GM19023 (cell line): ENCODE data around the gene MYH11.
"Not testable (repeated sequence)": the region's sequence is repeated elsewhere in the genome, so short reads cannot be mapped to it uniquely, and the experiment has no call there.

Source experiments
- ATAC-seq: cut with Tn5 transposase; IDR thresholded peaks from one replicate; pipeline ENCODE4 v1.9.1; 2021; ENCODE audit warnings: mild to moderate bottlenecking, moderate library complexity; ENCODE audit not compliant: unreplicated experiment

MYH11 gene

GRCh38 chr16:15811481-15812400, 45.1 kb downstream of the MYH11 start:
- no peak for ATAC-seq

- no peak for ATAC-seq
Measured at GRCh38 chr16:15810949-15811348, 45.9 kb downstream of the MYH11 start.

DNA sequence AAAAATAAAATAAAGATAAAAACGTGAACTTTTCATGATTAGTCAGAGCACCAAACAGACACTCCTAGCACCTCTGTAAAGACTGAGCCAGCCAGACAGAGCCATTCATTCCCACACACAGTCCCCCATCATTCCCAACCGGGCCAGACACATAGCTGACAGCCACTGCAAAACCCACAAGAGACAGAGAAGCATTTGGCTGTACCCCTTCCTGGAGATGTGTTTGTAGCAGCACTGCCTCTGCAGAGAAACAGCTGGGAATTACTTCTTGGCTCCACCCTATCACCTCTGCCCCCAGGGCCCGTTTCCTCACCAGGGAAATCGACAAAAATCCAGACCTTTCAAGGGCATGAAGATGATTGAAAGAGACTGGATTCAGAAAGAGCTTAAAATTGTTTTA, 46.4 kb downstream of the MYH11 start:
- ATAC-seq = no peak

- ATAC-seq = not testable (repeated sequence)
Measured at GRCh38 chr16:15809297-15809696, 47.5 kb downstream of the MYH11 start.

GRCh38 chr16:15808071-15808470, 48.8 kb downstream of the MYH11 start:
- no peak for ATAC-seq

DNA sequence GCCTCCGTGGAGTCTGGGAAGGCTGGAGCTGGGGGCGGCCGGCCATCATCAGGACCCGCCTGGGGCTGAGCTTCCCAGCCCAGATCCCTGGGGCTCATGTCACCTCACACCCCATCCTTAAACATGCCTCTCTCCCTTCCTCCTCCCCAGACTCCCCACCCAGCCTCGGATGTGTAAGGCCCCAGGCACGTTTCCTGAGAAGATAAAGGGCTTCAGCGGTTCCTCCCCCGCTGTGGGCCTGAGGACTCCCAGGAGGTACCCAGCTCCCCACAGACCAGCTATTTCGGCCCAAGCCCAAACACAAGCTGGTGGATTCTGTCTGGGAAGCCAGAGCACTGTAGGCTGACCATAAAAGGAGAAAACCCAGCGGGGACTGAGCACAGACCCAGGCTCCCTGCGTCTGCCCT, 49.2 kb downstream of the MYH11 start:
- ATAC-seq = no peak

GRCh38 chr16:15803618-15804017, 53.2 kb downstream of the MYH11 start:
- ATAC-seq = no peak

GRCh38 chr16:15799851-15800495, 56.9 kb downstream of the MYH11 start:
- no peak for ATAC-seq

DNA sequence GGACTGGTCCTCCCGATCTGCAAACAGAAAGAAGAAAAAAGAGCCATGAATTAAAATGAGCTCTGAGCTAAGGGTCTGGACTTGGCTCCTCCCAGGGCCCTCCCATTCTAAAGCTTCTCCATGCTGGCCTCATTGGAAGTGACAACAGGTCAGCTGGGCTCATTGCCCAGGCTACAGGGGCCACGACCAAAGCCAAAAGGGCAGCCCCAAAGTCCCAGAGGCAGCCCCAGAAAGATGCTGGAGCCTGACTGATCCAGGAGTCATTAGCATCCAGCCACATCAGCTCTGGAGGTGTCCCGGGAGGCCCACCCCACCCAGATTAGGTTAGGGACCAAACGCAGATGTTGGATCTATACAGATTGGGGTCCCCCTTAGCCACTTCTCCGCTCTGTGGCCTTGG, 58.2 kb downstream of the MYH11 start:
- ATAC-seq = no peak

DNA sequence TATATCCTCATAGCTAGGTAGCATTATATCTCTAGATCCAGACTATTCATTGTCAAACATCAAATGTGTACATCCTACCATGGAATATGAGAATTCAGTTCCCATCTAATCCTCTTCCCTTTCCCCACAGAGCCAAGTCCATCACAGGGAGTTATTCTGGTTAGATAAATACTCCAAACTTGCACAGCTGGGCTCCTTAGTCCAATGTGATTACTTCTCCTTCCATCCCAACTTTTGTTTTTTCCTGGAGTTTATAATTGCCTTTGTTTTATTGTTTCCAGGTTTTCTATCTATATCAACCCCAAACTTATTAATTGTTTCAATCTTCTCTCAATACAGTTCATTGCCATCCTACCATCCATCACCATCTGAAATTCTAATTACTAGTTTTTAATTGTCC, 59.9 kb downstream of the MYH11 start:
- ATAC-seq = no peak

DNA sequence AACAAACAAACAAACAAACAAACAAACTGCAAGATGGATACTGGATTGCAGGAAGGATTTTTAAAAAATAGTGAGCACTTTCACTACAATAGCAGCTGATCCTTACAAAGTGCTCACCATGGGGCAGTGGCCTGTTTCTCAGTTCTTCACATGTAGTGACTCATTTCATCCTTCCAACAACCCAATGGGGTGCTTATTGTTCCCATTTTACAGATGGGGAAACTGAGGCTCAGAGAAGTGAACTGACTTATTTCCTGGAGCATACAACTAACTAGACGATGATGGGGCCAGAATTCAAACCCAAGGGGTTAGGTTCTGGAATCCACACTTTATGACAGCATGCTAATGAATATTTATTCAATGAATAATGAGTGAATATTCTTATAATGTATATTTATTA, 61.2 kb downstream of the MYH11 start:
- ATAC-seq = no peak

DNA sequence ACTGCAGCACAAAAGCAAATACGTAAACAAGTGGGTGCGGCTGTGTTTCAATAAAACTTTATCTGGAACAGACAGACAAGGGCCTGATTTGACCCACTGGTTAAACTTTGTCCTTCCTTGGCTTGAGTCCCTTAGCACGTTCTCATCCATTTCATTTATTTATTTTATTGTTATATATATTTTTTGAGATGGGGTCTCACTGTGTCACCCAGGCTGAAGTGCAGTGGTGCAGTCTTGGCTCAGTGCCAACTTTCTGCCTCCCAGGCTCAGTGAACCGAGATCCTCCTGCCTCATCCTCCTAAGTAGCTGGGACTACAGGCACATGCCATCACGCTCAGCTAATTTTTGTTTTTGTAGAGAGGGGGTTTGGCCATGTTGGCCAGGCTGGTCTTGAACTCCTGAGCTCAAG, 64.3 kb downstream of the MYH11 start:
- ATAC-seq = no peak

GRCh38 chr16:15790458-15790857, 66.4 kb downstream of the MYH11 start:
- ATAC-seq = no peak

GRCh38 chr16:15789816-15790215, 67.0 kb downstream of the MYH11 start:
- ATAC-seq = not testable (repeated sequence)

DNA sequence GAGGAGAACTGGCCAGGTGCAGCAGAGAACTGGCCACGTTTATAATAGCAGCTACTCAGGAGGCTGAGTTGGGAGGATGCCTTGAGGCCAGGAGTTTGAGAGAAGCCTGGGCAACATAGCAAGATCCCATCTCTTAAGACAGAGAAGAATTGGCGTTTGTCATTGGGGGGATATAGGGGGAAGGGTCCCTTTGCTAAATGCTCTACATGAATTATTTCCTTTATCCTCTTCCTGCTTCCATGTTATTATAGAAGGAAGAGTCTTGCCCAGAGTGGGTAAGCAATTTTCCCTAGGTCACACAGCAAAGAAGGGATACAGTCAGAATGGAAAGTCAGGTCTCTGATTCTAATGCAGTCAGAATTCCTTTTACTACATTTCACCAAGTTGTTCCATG, 68.0 kb downstream of the MYH11 start:
- ATAC-seq = no peak

- no peak for ATAC-seq
Measured at GRCh38 chr16:15786501-15786900, 70.3 kb downstream of the MYH11 start.

- ATAC-seq = no peak
Measured at GRCh38 chr16:15785386-15786059, 71.3 kb downstream of the MYH11 start.

DNA sequence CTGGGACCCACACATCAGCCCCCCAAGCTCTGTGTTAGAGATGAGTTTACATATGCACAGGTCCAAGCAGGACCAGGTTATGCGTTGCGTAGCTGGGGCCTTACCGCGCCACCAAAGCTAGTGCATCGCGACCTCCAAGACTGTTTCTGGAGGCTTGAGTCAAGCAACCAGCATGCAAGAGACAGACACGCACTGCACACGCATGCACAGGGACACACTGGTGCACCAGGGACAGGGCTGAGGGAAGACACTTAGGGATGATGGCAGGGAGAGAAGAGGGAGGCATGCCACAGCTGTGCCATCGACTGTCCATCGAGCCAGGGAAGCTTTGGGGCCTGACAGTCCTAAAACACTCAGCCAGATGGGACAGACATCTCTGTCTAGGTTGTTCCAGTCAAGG, 72.8 kb downstream of the MYH11 start:
- no peak for ATAC-seq

DNA sequence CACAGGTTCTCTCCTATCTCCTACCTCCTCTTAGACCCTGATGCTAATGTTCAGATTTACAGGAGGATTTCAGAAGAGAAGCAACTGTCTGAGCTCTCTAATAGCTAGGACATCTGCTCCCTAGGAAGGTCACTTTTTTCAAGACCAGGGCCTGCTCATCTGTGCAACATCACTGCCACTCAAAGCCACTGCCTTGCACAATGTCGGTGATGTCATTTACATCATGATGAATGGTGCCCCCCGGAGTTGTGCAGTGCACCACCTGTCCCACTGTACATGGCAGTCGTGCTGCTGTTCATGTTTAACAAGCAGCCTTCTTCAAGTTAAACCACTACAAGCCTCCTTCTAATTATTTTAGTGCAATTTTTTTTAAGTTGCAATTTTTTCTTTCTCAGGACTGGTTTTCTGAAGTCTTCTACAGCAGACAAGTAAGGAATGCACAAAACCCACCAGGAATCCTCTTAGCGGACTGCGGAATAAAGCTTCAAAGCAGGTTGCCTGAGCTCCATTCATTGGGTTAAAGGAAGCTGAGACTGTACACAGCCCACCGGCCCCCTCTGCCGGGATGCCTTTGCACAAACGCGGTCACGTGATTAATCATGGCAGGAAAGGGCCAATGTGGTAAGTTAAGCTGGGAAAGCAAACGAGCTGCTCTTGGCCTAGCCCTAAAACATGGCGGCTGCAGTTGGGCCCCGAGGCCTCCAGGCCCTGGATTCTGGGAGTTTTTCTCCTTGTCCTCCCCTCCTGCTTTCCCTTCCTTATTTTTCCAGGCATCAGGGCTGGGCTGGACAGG, 74.1 kb downstream of the MYH11 start:
- no peak for ATAC-seq

DNA sequence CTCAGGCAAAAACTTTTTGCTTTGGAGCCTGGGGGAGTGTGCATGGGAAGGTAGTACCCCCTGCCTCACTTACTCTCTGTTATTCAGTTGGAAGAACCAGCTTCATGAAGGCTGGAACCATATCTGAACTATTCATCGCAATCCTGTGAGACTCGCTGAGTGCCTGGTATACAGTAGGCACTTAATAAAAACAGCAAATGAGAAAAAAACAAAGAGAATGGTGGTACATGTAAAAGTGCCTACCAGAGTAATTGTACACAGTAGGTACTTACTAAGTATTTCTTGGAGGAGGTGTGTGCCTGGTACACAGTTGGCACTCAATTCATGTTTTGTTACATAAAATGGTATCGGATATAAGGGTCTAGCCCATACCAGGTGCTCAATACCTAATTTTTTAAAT, 75.2 kb downstream of the MYH11 start:
- no peak for ATAC-seq

DNA sequence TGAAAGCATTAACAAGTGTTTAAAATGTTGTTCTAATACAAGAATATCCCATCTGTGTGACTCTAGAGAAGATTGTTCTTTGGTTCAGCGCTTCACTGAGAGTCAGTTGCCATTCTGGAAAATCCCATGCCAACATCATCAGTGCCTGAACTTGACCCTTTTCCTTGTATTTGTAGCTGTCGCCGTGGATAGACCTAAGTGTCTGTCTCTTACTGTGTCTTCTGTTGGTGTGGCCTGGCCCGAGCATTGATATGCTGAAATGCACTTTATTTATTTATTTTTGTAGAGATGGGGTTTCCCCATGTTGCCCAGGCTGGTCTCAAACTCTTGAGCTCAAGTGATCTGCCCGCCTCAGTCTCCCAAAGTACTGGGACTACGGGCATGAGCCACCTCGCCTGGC, 76.0 kb downstream of the MYH11 start:
- ATAC-seq = no peak
